ENCODE data around the gene GALNT7. TPM values are rescaled to one million over a fixed set of nuclear protein-coding genes. Genes with fewer than 3 reads are reported as not detected.

GALNT7 gene
- total and polyA plus RNA-seq, 4 donors = 0.65 to 13.0 (median 2.1) TPM

- H3K9me3 ChIP-seq (ENCODE audit: control insufficient read depth in 4 of 4, low read length in 3 of 4) = no peaks in the 10 kb centered on the region
- peak within 1 kb of the TSS; percentile 87 to 99 for H3K9ac ChIP-seq (ENCODE audit: low read depth in 1 of 2, low read length in 2 of 2)
- TF ChIP-seq REST (IDR thresholded peaks at IDR 0.05) (peak; percentile 95), NR2F2 (IDR thresholded peaks at IDR 0.05) (no peak), HNF4A (conservative IDR thresholded peaks at IDR 0.05) (peak; percentile 21 to 45), ATF3 (IDR thresholded peaks at IDR 0.05) (no peak), RXRA (IDR thresholded peaks at IDR 0.05) (peak; percentile 85 to 93), FOXA1 (IDR thresholded peaks at IDR 0.05) (no peak), FOXA2 (IDR thresholded peaks at IDR 0.05) (no peak), YY1 (IDR thresholded peaks at IDR 0.05) (peak; percentile 95), HNF4G (IDR thresholded peaks at IDR 0.05) (no peak), SP1 (IDR thresholded peaks at IDR 0.05) (peak; percentile 94), MAX (IDR thresholded peaks at IDR 0.05) (peak; percentile 39), EGR1 (IDR thresholded peaks at IDR 0.05; ENCODE audit: low read depth in 2 of 2) (peak in 1 of 2 donors; percentile 9), RAD21 (IDR thresholded peaks at IDR 0.05) (no peak), GABPA (IDR thresholded peaks at IDR 0.05 in 1 of 2, conservative IDR thresholded peaks at IDR 0.05 in 1 of 2) (no peak), TAF1 (conservative IDR thresholded peaks at IDR 0.05) (peak; percentile 98), CTCF (IDR thresholded peaks at IDR 0.05; ENCODE audit: low read depth, low read length, missing input control) (no peak), JUND (IDR thresholded peaks at IDR 0.05) (peak in 1 of 2 donors; percentile 23)
- TF ChIP-seq, protein P1, sequence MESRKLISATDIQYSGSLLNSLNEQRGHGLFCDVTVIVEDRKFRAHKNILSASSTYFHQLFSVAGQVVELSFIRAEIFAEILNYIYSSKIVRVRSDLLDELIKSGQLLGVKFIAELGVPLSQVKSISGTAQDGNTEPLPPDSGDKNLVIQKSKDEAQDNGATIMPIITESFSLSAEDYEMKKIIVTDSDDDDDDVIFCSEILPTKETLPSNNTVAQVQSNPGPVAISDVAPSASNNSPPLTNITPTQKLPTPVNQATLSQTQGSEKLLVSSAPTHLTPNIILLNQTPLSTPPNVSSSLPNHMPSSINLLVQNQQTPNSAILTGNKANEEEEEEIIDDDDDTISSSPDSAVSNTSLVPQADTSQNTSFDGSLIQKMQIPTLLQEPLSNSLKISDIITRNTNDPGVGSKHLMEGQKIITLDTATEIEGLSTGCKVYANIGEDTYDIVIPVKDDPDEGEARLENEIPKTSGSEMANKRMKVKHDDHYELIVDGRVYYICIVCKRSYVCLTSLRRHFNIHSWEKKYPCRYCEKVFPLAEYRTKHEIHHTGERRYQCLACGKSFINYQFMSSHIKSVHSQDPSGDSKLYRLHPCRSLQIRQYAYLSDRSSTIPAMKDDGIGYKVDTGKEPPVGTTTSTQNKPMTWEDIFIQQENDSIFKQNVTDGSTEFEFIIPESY (IDR thresholded peaks at IDR 0.05) = peak; percentile 42
- DNase-seq (ENCODE audit: low spot score) = peak; percentile 100
- H3K27ac ChIP-seq (ENCODE audit: low read depth in 1 of 2, low read length in 2 of 2) = peak within 1 kb of the TSS; percentile 100
- WGBS = under 1% methylated on average over 61 of the region's 61 CpGs
- H3K4me1 ChIP-seq (ENCODE audit: control insufficient read depth in 4 of 4, insufficient read depth in 4 of 4, low read length in 3 of 4) = peaks cover 0 to 17% (median 9%) of the 10 kb centered on the region in 4 donors
- H3K4me3 ChIP-seq (ENCODE audit: low read depth in 1 of 3, low read length in 3 of 3) = peak within 1 kb of the TSS; percentile 88 to 97 (median 88)
- no peaks in the 10 kb centered on the region for H3K27me3 ChIP-seq (ENCODE audit: control insufficient read depth in 4 of 4, insufficient read depth in 4 of 4, low read length in 3 of 4)
- H3K36me3 ChIP-seq (ENCODE audit: control insufficient read depth in 4 of 4, insufficient read depth in 3 of 4, low read depth in 1 of 4, low read length in 3 of 4) = peaks cover 0 to 5% (median 3%) of the 10 kb centered on the region in 4 donors
Observed at GRCh38 chr4:173334085-173334890, 165.7 kb downstream of the GALNT7 start, which contains the start of gene HMGB2. Gene HMGB2, minus strand, starts transcription at chr4:173334358. Its CDS starts 709 bp downstream, at chr4:173333649.
